ACHN (cell line): Measurements from ENCODE around the gene RYR3.

ENCODE experiments used
- DNase-seq: peaks from one replicate; pipeline ENCODE4 v3.0.0-alpha.2; 2015
- in situ Hi-C: cut with HindIII; loops from 2 replicates; pipeline ENCODE4 v1.10.0; 2017; ENCODE audit warnings: low sequenced_read_pairs, low pct_ligation_motif_present, low pct_unique_long_range_greater_than_20kb

Gene RYR3

DNA sequence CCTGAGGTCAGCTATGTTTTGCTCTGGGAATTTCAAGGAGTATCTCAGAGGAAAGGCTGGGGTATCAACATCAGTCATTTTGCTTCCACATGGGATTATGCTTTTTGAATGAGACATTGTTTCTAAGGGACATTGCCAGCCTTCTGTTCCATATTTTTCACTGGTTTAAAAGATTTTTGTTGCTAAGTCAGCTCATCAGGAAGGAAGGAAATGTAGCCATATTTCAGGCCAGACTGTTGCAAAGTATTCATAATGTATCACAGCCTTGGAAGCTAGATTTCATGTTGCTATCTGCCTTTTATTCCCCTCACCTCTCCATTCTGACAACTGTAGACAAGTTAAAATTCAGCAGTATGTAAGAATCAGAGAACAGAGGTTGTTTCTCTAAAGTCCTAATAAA is 596.6 kb downstream of the RYR3 start:
- in situ Hi-C loops = no loop called here

DNA sequence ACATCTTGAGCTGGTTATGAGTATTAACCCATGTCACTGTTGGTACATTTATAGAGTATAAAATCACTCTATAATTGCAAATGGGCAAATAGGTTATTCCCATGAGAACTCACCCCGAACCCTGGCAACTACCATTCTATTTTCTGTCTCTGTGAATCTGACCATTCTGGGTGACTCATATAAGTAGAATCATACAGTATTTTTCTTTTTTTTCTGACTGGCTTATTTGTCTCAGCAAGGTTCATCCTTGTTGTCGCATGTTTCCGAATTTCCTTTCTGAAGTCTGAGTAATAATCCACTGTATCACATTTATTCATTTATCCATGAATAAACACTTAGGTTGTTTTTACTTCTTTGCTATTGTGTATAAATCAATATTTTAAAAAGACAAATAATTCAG is 597.6 kb downstream of the RYR3 start:
- in situ Hi-C loops = no loop called here
- DNase-seq = no peak

More for the DNA sequence above, 596.6 kb downstream of the RYR3 start:
- no peak for DNase-seq

DNA sequence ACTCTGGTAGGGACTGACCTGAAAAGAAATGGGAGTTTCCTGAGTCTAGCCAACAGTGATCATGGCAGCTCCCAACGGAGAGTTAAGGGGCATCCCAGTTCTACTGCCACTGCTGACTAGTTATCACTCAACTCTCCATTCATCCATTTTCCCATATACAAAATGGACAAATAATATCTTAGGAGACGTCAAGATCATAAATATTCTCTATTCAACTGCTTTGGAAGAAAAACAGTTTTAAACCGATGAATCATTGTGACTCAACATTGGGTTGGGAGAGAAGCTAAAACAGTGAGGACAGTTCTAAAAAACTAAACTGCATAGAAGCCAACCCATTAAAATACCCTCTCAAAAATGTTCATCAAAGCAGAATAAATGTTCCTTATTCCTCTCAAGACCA is 600.0 kb downstream of the RYR3 start:
- in situ Hi-C loops = no loop called here
- no peak for DNase-seq

DNA sequence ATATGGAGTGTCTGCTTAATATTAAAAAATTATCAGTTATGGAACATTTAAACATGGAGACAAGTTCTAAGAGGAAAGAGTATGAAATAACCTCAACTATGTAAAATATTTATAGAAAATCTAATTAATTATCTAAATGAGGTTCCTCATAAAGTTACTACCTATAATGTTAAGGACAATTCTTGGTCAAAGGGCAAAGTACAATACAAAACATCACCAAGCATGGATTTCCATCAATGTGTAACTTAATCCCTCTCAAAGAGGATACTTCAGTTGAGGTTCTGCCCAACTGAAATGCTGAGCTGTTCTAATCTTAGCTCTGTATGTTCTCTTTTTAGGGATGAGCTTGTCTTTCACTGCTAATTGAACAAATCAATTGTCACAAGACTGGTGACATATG is 601.6 kb downstream of the RYR3 start:
- in situ Hi-C loops = no loop called here
- DNase-seq = no peak

- DNase-seq = no peak
- in situ Hi-C loops = no loop called here
These were observed 602.7 kb downstream of the RYR3 start for GRCh38 chr15:33913459-33913858.
